ENCODE data around the gene TMCC3. TPM values are rescaled to one million over a fixed set of nuclear protein-coding genes. Genes with fewer than 3 reads are reported as not detected.
"Not testable (repeated sequence)": the region's sequence is repeated elsewhere in the genome, so short reads cannot be mapped to it uniquely, and the experiment has no call there.

TMCC3 gene
- total and polyA plus RNA-seq, 5 experiments from 2014 or later, result 0.18 to 5.7 (median 0.71) TPM; not detected in 2

GRCh38 chr12:94566345-94566744, 84.0 kb downstream of the TMCC3 start:
- DNase-seq (no peak), ATAC-seq (no peak)
- Mint-ChIP-seq H3K36me3 (no peaks in the 10 kb centered on the region), H3K4me1 (no peaks in the 10 kb centered on the region), H3K9me3 (no peaks in the 10 kb centered on the region), H3K27me3 (peaks cover 2 to 18% (median 6%) of the 10 kb centered on the region in 5 donors), H3K27ac (no peak overlapping the region), H3K4me3 (no peak overlapping the region)
- POLR2A ChIA-PET, result no interaction called here

- ATAC-seq, result no peak
- Mint-ChIP-seq H3K4me1 (no peaks in the 10 kb centered on the region), H3K9me3 (no peaks in the 10 kb centered on the region), H3K36me3 (no peaks in the 10 kb centered on the region), H3K27ac (no peak overlapping the region), H3K27me3 (peaks cover 2 to 19% (median 6%) of the 10 kb centered on the region in 5 donors), H3K4me3 (no peak overlapping the region)
- no peak for DNase-seq
- POLR2A ChIA-PET, result no interaction called here
These were observed 84.7 kb downstream of the TMCC3 start for GRCh38 chr12:94565683-94566082.

GRCh38 chr12:94563286-94563685, 87.1 kb downstream of the TMCC3 start:
- Mint-ChIP-seq H3K36me3 (no peaks in the 10 kb centered on the region), H3K27ac (no peak overlapping the region), H3K9me3 (no peaks in the 10 kb centered on the region), H3K4me3 (no peak overlapping the region), H3K4me1 (peaks cover 0 to 3% (median 0%) of the 10 kb centered on the region in 4 donors), H3K27me3 (peaks cover 7 to 34% (median 20%) of the 10 kb centered on the region in 5 donors)
- DNase-seq (no peak), ATAC-seq (no peak)
- POLR2A ChIA-PET, result no interaction called here

GRCh38 chr12:94561943-94562411, 88.4 kb downstream of the TMCC3 start:
- DNase-seq (no peak), ATAC-seq (no peak)
- Mint-ChIP-seq H3K27ac (no peak overlapping the region), H3K4me1 (peaks cover 0 to 3% (median 0%) of the 10 kb centered on the region in 4 donors), H3K36me3 (peaks cover 0 to 1% (median 0%) of the 10 kb centered on the region in 3 donors), H3K27me3 (peaks cover 8 to 26% (median 16%) of the 10 kb centered on the region in 5 donors), H3K9me3 (no peaks in the 10 kb centered on the region), H3K4me3 (no peak overlapping the region)
- POLR2A ChIA-PET, result no interaction called here

- DNase-seq, result no peak
- peak overlapping the region in 1 of 10 donors; percentile 2 for H3K27ac Mint-ChIP-seq
- peaks cover 0 to 3% (median 0%) of the 10 kb centered on the region in 4 donors for H3K4me1 Mint-ChIP-seq
- peaks cover 0 to 1% (median 0%) of the 10 kb centered on the region in 3 donors for H3K36me3 Mint-ChIP-seq
- peaks cover 8 to 26% (median 18%) of the 10 kb centered on the region in 5 donors for H3K27me3 Mint-ChIP-seq
- no peaks in the 10 kb centered on the region for H3K9me3 Mint-ChIP-seq
- H3K4me3 Mint-ChIP-seq, result no peak overlapping the region
- no peak for ATAC-seq
- POLR2A ChIA-PET, result no interaction called here
These were observed 89.7 kb downstream of the TMCC3 start for GRCh38 chr12:94560431-94561221.

- POLR2A ChIA-PET, result no interaction called here
- ATAC-seq (no peak), DNase-seq (no peak)
- H3K4me3 Mint-ChIP-seq, result no peak overlapping the region
- H3K27me3 Mint-ChIP-seq, result peaks cover 8 to 26% (median 19%) of the 10 kb centered on the region in 5 donors
- H3K27ac Mint-ChIP-seq, result no peak overlapping the region
- H3K4me1 Mint-ChIP-seq, result peaks cover 0 to 3% (median 0%) of the 10 kb centered on the region in 4 donors
- H3K36me3 Mint-ChIP-seq, result peaks cover 0 to 1% (median 0%) of the 10 kb centered on the region in 3 donors
- no peaks in the 10 kb centered on the region for H3K9me3 Mint-ChIP-seq
These were observed 91.7 kb downstream of the TMCC3 start for GRCh38 chr12:94558612-94559011.

- Mint-ChIP-seq H3K9me3 (no peaks in the 10 kb centered on the region), H3K27ac (no peak overlapping the region), H3K4me3 (no peak overlapping the region), H3K27me3 (peaks cover 9 to 26% (median 21%) of the 10 kb centered on the region in 5 donors), H3K36me3 (peaks cover 0 to 1% (median 0%) of the 10 kb centered on the region in 3 donors), H3K4me1 (peaks cover 0 to 3% (median 0%) of the 10 kb centered on the region in 4 donors)
- ATAC-seq (no peak), DNase-seq (no peak)
- POLR2A ChIA-PET, result no interaction called here
These were observed 92.5 kb downstream of the TMCC3 start for GRCh38 chr12:94557746-94558295.

- Mint-ChIP-seq H3K4me1 (peaks cover 0 to 3% (median 0%) of the 10 kb centered on the region in 4 donors), H3K4me3 (no peak overlapping the region), H3K9me3 (peaks cover 0 to 3% (median 0%) of the 10 kb centered on the region in 9 donors), H3K36me3 (peaks cover 0 to 1% (median 0%) of the 10 kb centered on the region in 3 donors), H3K27ac (no peak overlapping the region), H3K27me3 (peaks cover 13 to 25% (median 21%) of the 10 kb centered on the region in 5 donors)
- no peak for DNase-seq
- no peak for ATAC-seq
- POLR2A ChIA-PET, result no interaction called here
These were observed 94.7 kb downstream of the TMCC3 start for GRCh38 chr12:94555687-94556086.

- Mint-ChIP-seq H3K4me1 (no peaks in the 10 kb centered on the region), H3K4me3 (no peak overlapping the region), H3K36me3 (peaks cover 0 to 3% (median 1%) of the 10 kb centered on the region in 3 donors), H3K27me3 (peaks cover 6 to 15% (median 10%) of the 10 kb centered on the region in 5 donors), H3K9me3 (peaks cover 0 to 10% (median 2%) of the 10 kb centered on the region in 9 donors), H3K27ac (no peak overlapping the region)
- ATAC-seq (no peak), DNase-seq (no peak)
- POLR2A ChIA-PET, result no interaction called here
These were observed 96.5 kb downstream of the TMCC3 start for GRCh38 chr12:94553875-94554274.

- Mint-ChIP-seq H3K9me3 (peaks cover 0 to 13% (median 9%) of the 10 kb centered on the region in 9 donors), H3K36me3 (peaks cover 0 to 10% (median 9%) of the 10 kb centered on the region in 3 donors), H3K4me3 (no peak overlapping the region), H3K27ac (no peak overlapping the region), H3K27me3 (peaks cover 0 to 11% (median 10%) of the 10 kb centered on the region in 5 donors), H3K4me1 (no peaks in the 10 kb centered on the region)
- ATAC-seq, result no peak
- POLR2A ChIA-PET, result no interaction called here
- DNase-seq, result no peak
These were observed 97.2 kb downstream of the TMCC3 start for GRCh38 chr12:94553130-94553519.

- Mint-ChIP-seq H3K4me1 (no peaks in the 10 kb centered on the region), H3K4me3 (no peak overlapping the region), H3K9me3 (peaks cover 2 to 26% (median 17%) of the 10 kb centered on the region in 9 donors), H3K27me3 (peaks cover 0 to 11% (median 6%) of the 10 kb centered on the region in 5 donors), H3K36me3 (peaks cover 0 to 22% (median 19%) of the 10 kb centered on the region in 3 donors), H3K27ac (no peak overlapping the region)
- DNase-seq, result no peak
- POLR2A ChIA-PET, result no interaction called here
- no peak for ATAC-seq
These were observed 98.5 kb downstream of the TMCC3 start for GRCh38 chr12:94551810-94552209.

GRCh38 chr12:94550964-94551363, 99.4 kb downstream of the TMCC3 start:
- POLR2A ChIA-PET, result no interaction called here
- peaks cover 0 to 11% (median 5%) of the 10 kb centered on the region in 5 donors for H3K27me3 Mint-ChIP-seq
- H3K36me3 Mint-ChIP-seq, result peaks cover 0 to 30% (median 20%) of the 10 kb centered on the region in 3 donors
- H3K27ac Mint-ChIP-seq, result no peak overlapping the region
- no peak for ATAC-seq
- no peak for DNase-seq
- H3K4me1 Mint-ChIP-seq, result no peaks in the 10 kb centered on the region
- H3K4me3 Mint-ChIP-seq, result no peak overlapping the region
- H3K9me3 Mint-ChIP-seq, result peaks cover 4 to 34% (median 21%) of the 10 kb centered on the region in 9 donors

GRCh38 chr12:94548833-94549232, 101.5 kb downstream of the TMCC3 start:
- DNase-seq, POLR2A ChIA-PET, H3K4me1 Mint-ChIP-seq, H3K27me3 Mint-ChIP-seq, ATAC-seq, H3K27ac Mint-ChIP-seq, H3K4me3 Mint-ChIP-seq: not testable (repeated sequence)
- Mint-ChIP-seq H3K9me3 (peaks cover 7 to 47% (median 30%) of the 10 kb centered on the region in 9 donors), H3K36me3 (peaks cover 0 to 42% (median 32%) of the 10 kb centered on the region in 3 donors)

Data from naive thymus-derived CD8-positive, alpha-beta T cell (primary cell).